Peyer's patch (tissue), 4 donors: ENCODE data around the gene LRBA.

ENCODE experiments used
- CTCF ChIP-seq, 6 experiments: fragments of 450-650 bp in 4 of 6; fragments of 200-600 bp in 2 of 6; sonication (generic) in 1 of 6; IDR thresholded peaks; one replicate each; pipeline ENCODE4 v1.5.1; 2017 to 2019; ENCODE audit warnings: antibody characterized with exemption in 6 of 6, mild to moderate bottlenecking in 3 of 6, moderate library complexity in 1 of 6
- POLR2A ChIP-seq, 2 donors: fragments of 450-650 bp; IDR thresholded peaks; one replicate each; pipeline ENCODE4 v1.5.1; 2017; ENCODE audit warnings: antibody characterized with exemption in 2 of 2, mild to moderate bottlenecking in 2 of 2, moderate library complexity in 2 of 2

- no peak for TF ChIP-seq CTCF (IDR thresholded peaks at IDR 0.05)
- TF ChIP-seq POLR2A (IDR thresholded peaks at IDR 0.05) = no peak
Measured at GRCh38 chr4:150381609-150382008, 633.5 kb downstream of the LRBA start.
